Measurements from ENCODE around the gene C2CD2. TPM values are rescaled to one million over a fixed set of nuclear protein-coding genes. Genes with fewer than 3 reads are reported as not detected.

C2CD2 gene
- total and polyA plus RNA-seq, 2 donors (not counting 3 experiments of a cell fraction or from before 2014, with no cell fraction given), result 32.6 to 41.2 TPM

- no TSS peak for BruUV-seq (replicated peaks)
- H3K36me3 ChIP-seq (ENCODE audit: control insufficient read depth in 2 of 2, extremely low read depth in 1 of 2, insufficient read depth in 2 of 2, low read length in 2 of 2), result peaks cover 0 to 6% of the 10 kb centered on the region in 2 experiments
- H3K79me2 ChIP-seq (ENCODE audit: control insufficient read depth, insufficient read depth, low read length), result no peaks in the 10 kb centered on the region
- DNase-seq (ENCODE audit: low read depth, low spot score), result no peak
- H3K9ac ChIP-seq (replicated peaks; ENCODE audit: extremely low read depth, insufficient read depth, low read length), result no peak overlapping the region
- H3K4me3 ChIP-seq (replicated peaks in 1 of 3; ENCODE audit: insufficient read depth in 1 of 3, low read depth in 1 of 3, low read length in 3 of 3), result no peak overlapping the region
- FAIRE-seq, result no peak
- intact Hi-C loops (cut with micrococcal nuclease), result no loop called here
- no peak overlapping the region for H3K27ac ChIP-seq (ENCODE audit: insufficient read depth, low read depth, low read length)
- H3K9me1 ChIP-seq (replicated peaks; ENCODE audit: control insufficient read depth, extremely low read depth, insufficient read depth, low read length), result no peaks in the 10 kb centered on the region
- CTCF ChIA-PET, result interaction anchor here (0.8 to 1.6 kb wide), 3 partner anchors 29 to 262 kb away, joined by 3 to 4 read pairs (median 4); no protein-coding TSS in a partner anchor
- no peaks in the 10 kb centered on the region for H3K9me3 ChIP-seq (replicated peaks; ENCODE audit: control insufficient read depth, insufficient read depth, low read length)
- no peaks in the 10 kb centered on the region for H3K27me3 ChIP-seq (ENCODE audit: control insufficient read depth in 2 of 2, insufficient read depth in 2 of 2, low read length in 2 of 2)
- H4K20me1 ChIP-seq (replicated peaks; ENCODE audit: control insufficient read depth, extremely low read depth, insufficient read depth, low read length), result no peaks in the 10 kb centered on the region
- no peaks in the 10 kb centered on the region for H3K4me1 ChIP-seq (ENCODE audit: control insufficient read depth, extremely low read depth, insufficient read depth, low read length)
- H3K4me2 ChIP-seq (ENCODE audit: insufficient read depth, low read length), result no peak overlapping the region
- TF ChIP-seq POLR2AphosphoS5 (IDR thresholded peaks at IDR 0.05; ENCODE audit: insufficient read depth, low read depth, low read length) (no peak), POLR2A (IDR thresholded peaks at IDR 0.05; ENCODE audit: low read depth, low read length) (no peak), MAX (IDR thresholded peaks at IDR 0.05; ENCODE audit: insufficient read depth, insufficient read length) (no peak), EZH2 (IDR thresholded peaks at IDR 0.05; ENCODE audit: borderline replicate concordance, low read depth, low read length, severe bottlenecking) (no peak), JUN (IDR thresholded peaks at IDR 0.05; ENCODE audit: borderline replicate concordance, insufficient read depth, insufficient read length, low read depth) (no peak), CTCF (IDR thresholded peaks at IDR 0.05; ENCODE audit: extremely low read depth in 1 of 2, insufficient read depth in 1 of 2, low read depth in 1 of 2, low read length in 2 of 2) (no peak), FOS (IDR thresholded peaks at IDR 0.05; ENCODE audit: borderline replicate concordance, insufficient read depth, low read length) (no peak), MYC (IDR thresholded peaks at IDR 0.05; ENCODE audit: low read depth, low read length) (no peak), GATA2 (IDR thresholded peaks at IDR 0.05; ENCODE audit: insufficient read depth, insufficient read length, low read depth, low read length) (no peak)
- POLR2A ChIA-PET, result no interaction called here
- dilution Hi-C loops (cut with MboI; ENCODE audit: extremely low pct_ligation_motif_present, low sequenced_read_pairs), result no loop called here
- no peak overlapping the region for H2AFZ ChIP-seq (ENCODE audit: low read depth, low read length)
Observed at GRCh38 chr21:41846033-41846317, 107.8 kb downstream of the C2CD2 start.

All from endothelial cell of umbilical vein (primary cell).